HCT116 (cell line): Measurements from ENCODE around the gene MPHOSPH6.

Experiments used
- EZH2 ChIP-seq: fragments of 200-600 bp; sonication (generic); IDR thresholded peaks from 2 replicates; pipeline ENCODE4 v1.6.1; 2017; ENCODE audit warnings: antibody characterized with exemption, mixed run types
- EZH2phosphoT487 ChIP-seq: fragments of 200-600 bp; IDR thresholded peaks from 2 replicates; pipeline ENCODE4 v1.6.1; 2018; ENCODE audit warnings: antibody characterized with exemption, borderline replicate concordance
- FOSL1 ChIP-seq: IDR thresholded peaks from 2 replicates; pipeline ENCODE4 v1.6.1; 2012; ENCODE audit warnings: low read depth
- POLR2A ChIP-seq: IDR thresholded peaks from 2 replicates; pipeline ENCODE4 v1.7.0; 2011; ENCODE audit warnings: borderline replicate concordance; ENCODE audit not compliant: insufficient read depth, insufficient read length; ENCODE audit errors: extremely low read depth
- POLR2AphosphoS5 ChIP-seq: IDR thresholded peaks from 2 replicates; pipeline ENCODE4 v1.6.1; 2011; ENCODE audit warnings: mild to moderate bottlenecking, low read depth, low read length, moderate library complexity
- YY1 ChIP-seq: IDR thresholded peaks from 2 replicates; pipeline ENCODE4 v1.6.1; 2011; ENCODE audit warnings: low read length, low read depth, moderate library complexity, mild to moderate bottlenecking; ENCODE audit not compliant: insufficient replicate concordance; ENCODE audit errors: extremely low read depth
- TF ChIP-seq, protein P1 (sequence below), 3 experiments: fragments of 200-600 bp in 1 of 3; sonication (generic) in 1 of 3; IDR thresholded peaks in 2 of 3; conservative IDR thresholded peaks in 1 of 3; 2 replicates each; pipeline ENCODE4 v1.5.1; 2012 to 2017; ENCODE audit warnings: low read depth in 2 of 3, low read length in 2 of 3, antibody characterized with exemption in 1 of 3, borderline replicate concordance in 1 of 3, control low read depth in 1 of 3, mild to moderate bottlenecking in 1 of 3, mixed read lengths in 1 of 3, mixed run types in 1 of 3, moderate library complexity in 1 of 3; ENCODE audit not compliant: insufficient read depth in 1 of 3
- TF ChIP-seq, protein P2 (sequence below): IDR thresholded peaks from 2 replicates; pipeline ENCODE4 v1.6.1; 2012; ENCODE audit warnings: low read depth
- TF ChIP-seq, protein P3 (sequence below): IDR thresholded peaks from 2 replicates; pipeline ENCODE4 v1.6.1; 2012

DNA sequence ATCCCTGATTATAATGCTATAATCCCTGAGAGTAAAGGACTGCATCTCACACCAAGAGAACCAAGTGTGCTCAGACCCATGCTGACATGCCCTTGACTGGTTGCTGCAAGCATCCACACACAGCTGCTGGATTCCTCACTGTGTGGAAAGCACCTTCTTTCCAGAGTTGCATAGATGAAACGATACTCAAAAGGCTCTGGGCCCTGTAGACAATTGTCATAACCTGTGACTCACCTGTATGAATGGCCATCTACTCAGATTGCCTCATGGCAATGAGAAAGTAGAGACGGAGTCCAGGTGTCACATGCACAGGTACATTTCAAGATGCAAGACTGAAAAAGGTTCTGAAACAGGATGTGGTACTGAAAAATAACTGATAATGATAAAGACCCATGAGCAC, 58.1 kb downstream of the MPHOSPH6 start:
- no peak for TF ChIP-seq POLR2AphosphoS5
- TF ChIP-seq, protein P1, sequence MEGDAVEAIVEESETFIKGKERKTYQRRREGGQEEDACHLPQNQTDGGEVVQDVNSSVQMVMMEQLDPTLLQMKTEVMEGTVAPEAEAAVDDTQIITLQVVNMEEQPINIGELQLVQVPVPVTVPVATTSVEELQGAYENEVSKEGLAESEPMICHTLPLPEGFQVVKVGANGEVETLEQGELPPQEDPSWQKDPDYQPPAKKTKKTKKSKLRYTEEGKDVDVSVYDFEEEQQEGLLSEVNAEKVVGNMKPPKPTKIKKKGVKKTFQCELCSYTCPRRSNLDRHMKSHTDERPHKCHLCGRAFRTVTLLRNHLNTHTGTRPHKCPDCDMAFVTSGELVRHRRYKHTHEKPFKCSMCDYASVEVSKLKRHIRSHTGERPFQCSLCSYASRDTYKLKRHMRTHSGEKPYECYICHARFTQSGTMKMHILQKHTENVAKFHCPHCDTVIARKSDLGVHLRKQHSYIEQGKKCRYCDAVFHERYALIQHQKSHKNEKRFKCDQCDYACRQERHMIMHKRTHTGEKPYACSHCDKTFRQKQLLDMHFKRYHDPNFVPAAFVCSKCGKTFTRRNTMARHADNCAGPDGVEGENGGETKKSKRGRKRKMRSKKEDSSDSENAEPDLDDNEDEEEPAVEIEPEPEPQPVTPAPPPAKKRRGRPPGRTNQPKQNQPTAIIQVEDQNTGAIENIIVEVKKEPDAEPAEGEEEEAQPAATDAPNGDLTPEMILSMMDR (IDR thresholded peaks at IDR 0.05 in 2 of 3, conservative IDR thresholded peaks at IDR 0.05 in 1 of 3; ENCODE audit: borderline replicate concordance in 1 of 3, insufficient read depth in 1 of 3, low read depth in 2 of 3, low read length in 2 of 3) = no peak
- no peak for TF ChIP-seq POLR2A
- TF ChIP-seq, protein P2, sequence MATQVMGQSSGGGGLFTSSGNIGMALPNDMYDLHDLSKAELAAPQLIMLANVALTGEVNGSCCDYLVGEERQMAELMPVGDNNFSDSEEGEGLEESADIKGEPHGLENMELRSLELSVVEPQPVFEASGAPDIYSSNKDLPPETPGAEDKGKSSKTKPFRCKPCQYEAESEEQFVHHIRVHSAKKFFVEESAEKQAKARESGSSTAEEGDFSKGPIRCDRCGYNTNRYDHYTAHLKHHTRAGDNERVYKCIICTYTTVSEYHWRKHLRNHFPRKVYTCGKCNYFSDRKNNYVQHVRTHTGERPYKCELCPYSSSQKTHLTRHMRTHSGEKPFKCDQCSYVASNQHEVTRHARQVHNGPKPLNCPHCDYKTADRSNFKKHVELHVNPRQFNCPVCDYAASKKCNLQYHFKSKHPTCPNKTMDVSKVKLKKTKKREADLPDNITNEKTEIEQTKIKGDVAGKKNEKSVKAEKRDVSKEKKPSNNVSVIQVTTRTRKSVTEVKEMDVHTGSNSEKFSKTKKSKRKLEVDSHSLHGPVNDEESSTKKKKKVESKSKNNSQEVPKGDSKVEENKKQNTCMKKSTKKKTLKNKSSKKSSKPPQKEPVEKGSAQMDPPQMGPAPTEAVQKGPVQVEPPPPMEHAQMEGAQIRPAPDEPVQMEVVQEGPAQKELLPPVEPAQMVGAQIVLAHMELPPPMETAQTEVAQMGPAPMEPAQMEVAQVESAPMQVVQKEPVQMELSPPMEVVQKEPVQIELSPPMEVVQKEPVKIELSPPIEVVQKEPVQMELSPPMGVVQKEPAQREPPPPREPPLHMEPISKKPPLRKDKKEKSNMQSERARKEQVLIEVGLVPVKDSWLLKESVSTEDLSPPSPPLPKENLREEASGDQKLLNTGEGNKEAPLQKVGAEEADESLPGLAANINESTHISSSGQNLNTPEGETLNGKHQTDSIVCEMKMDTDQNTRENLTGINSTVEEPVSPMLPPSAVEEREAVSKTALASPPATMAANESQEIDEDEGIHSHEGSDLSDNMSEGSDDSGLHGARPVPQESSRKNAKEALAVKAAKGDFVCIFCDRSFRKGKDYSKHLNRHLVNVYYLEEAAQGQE = no peak
- TF ChIP-seq, protein P3, sequence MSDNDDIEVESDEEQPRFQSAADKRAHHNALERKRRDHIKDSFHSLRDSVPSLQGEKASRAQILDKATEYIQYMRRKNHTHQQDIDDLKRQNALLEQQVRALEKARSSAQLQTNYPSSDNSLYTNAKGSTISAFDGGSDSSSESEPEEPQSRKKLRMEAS = no peak
- TF ChIP-seq EZH2 = no peak
- no peak for TF ChIP-seq EZH2phosphoT487
- TF ChIP-seq YY1 = no peak
- no peak for TF ChIP-seq FOSL1
